Caco-2 (cell line): ENCODE measurements around the gene KRT2. TPM values are rescaled to one million over a fixed set of nuclear protein-coding genes. Genes with fewer than 3 reads are reported as not detected.

Experiments
- BruUV-seq: library from RNA; stranded (reverse); fragments of 400-500 nt; replicated peaks from 2 replicates; lab custom pipeline; 2021; lab: Mats Ljungman, UMichigan
- CTCF ChIA-PET: fragments of 300-600 bp; sonication (Branson Sonifier 250); formaldehyde crosslinking; loops from one replicate; lab custom pipeline; 2022; ENCODE audit warnings: antibody characterized with exemption; lab: Charles Lee
- POLR2A ChIA-PET: fragments of 300-600 bp; sonication (Branson Sonifier 250); formaldehyde crosslinking; loops from one replicate; lab custom pipeline; 2022; ENCODE audit warnings: antibody characterized with exemption; lab: Charles Lee
- DNase-seq, 2 experiments: peaks; one replicate each; pipeline versions ENCODE4 v3.0.0 to v3.0.0-alpha.2; 2020 to 2022
- H3K27me3 ChIP-seq: replicated peaks from 2 replicates; pipeline ENCODE4 v1.6.0; 2011; ENCODE audit warnings: low read length; ENCODE audit not compliant: control insufficient read depth, insufficient read depth
- H3K36me3 ChIP-seq: 2 replicates; pipeline ENCODE4 v1.5.1; 2011; ENCODE audit warnings: low read length; ENCODE audit not compliant: control insufficient read depth, insufficient read depth
- H3K4me1 ChIP-seq: fragments of 250-450 bp; sonication (Bioruptor Pico); 2 replicates; pipeline ENCODE4 v1.5.1; 2020; ENCODE audit warnings: mild to moderate bottlenecking
- H3K4me3 ChIP-seq: 2 replicates; pipeline ENCODE4 v1.5.1; 2011; ENCODE audit warnings: low read depth, mild to moderate bottlenecking, control low read depth, low read length
- H3K9me3 ChIP-seq: fragments of 250-450 bp; sonication (Bioruptor Pico); 2 replicates; pipeline ENCODE4 v1.5.1; 2020; ENCODE audit warnings: mild to moderate bottlenecking, moderate library complexity
- H3K27ac Mint-ChIP-seq: one replicate; pipeline ENCODE4 v1.8.0; 2022; ENCODE audit warnings: mixed read lengths; ENCODE audit not compliant: unreplicated experiment
- H3K27me3 Mint-ChIP-seq: one replicate; pipeline ENCODE4 v1.8.0; 2022; ENCODE audit warnings: mixed read lengths; ENCODE audit not compliant: insufficient read depth, unreplicated experiment
- H3K36me3 Mint-ChIP-seq: one replicate; pipeline ENCODE4 v1.8.0; 2022; ENCODE audit warnings: mild to moderate bottlenecking, mixed read lengths; ENCODE audit not compliant: insufficient read depth, unreplicated experiment
- H3K4me1 Mint-ChIP-seq: one replicate; pipeline ENCODE4 v1.8.0; 2022; ENCODE audit warnings: low read depth, mixed read lengths; ENCODE audit not compliant: unreplicated experiment
- H3K4me3 Mint-ChIP-seq: one replicate; pipeline ENCODE4 v1.8.0; 2022; ENCODE audit warnings: mild to moderate bottlenecking, moderate library complexity, mixed read lengths; ENCODE audit not compliant: unreplicated experiment
- H3K9me3 Mint-ChIP-seq: one replicate; pipeline ENCODE4 v1.8.0; 2022; ENCODE audit warnings: mixed read lengths; ENCODE audit not compliant: unreplicated experiment
- CTCF ChIP-seq, 2 experiments: fragments of 200-600 bp in 1 of 2; IDR thresholded peaks; 1 replicate in 1 of 2; 2 replicates in 1 of 2; pipeline versions ENCODE4 v1.5.1 to v1.8.0; 2011 to 2022; ENCODE audit warnings: antibody characterized with exemption in 1 of 2, control low read depth in 1 of 2, inconsistent platforms in 1 of 2, low read depth in 1 of 2, low read length in 1 of 2, mild to moderate bottlenecking in 1 of 2, moderate library complexity in 1 of 2; ENCODE audit not compliant: insufficient read depth in 1 of 2, severe bottlenecking in 1 of 2, unreplicated experiment in 1 of 2
- intact Hi-C: fragments of 100-400 bp; cut with micrococcal nuclease; formaldehyde crosslinking; loops from one replicate; pipeline ENCODE4 v1.10.0; 2022; ENCODE audit not compliant: unreplicated experiment
- total RNA-seq: library from RNA; stranded (reverse); gene quantifications from 2 replicates; pipeline ENCODE4 v1.2.3, GENCODE V29; 2022

KRT2 gene
- total RNA-seq, 1 experiment from 2014 or later, result not detected

- Mint-ChIP-seq H3K9me3 (no peaks in the 10 kb centered on the region), H3K36me3 (no peaks in the 10 kb centered on the region), H3K27me3 (peaks cover 19% of the 10 kb centered on the region), H3K4me3 (peak overlapping the region; percentile 65), H3K4me1 (no peaks in the 10 kb centered on the region), H3K27ac (no peak overlapping the region)
- peak in 1 of 2 experiments; percentile 28 for DNase-seq
- CTCF ChIA-PET, result interaction anchor here (0.9 to 1.0 kb wide), 2 partner anchors 174 to 189 kb away, joined by 3 to 6 read pairs; no protein-coding TSS in a partner anchor
- peak overlapping the region; percentile 36 for H3K4me3 ChIP-seq
- no TSS peak for BruUV-seq
- intact Hi-C loops, result no loop called here
- TF ChIP-seq CTCF (IDR thresholded peaks at IDR 0.05; ENCODE audit: insufficient read depth in 1 of 2, low read depth in 1 of 2, low read length in 1 of 2, severe bottlenecking in 1 of 2, unreplicated experiment in 1 of 2), result no peak
- H3K36me3 ChIP-seq, result no peaks in the 10 kb centered on the region
- POLR2A ChIA-PET, result no interaction called here
- no peaks in the 10 kb centered on the region for H3K4me1 ChIP-seq
- no peaks in the 10 kb centered on the region for H3K9me3 ChIP-seq
- no peaks in the 10 kb centered on the region; the same call in 1 of the 2 replicates for H3K27me3 ChIP-seq
These were observed 39.2 kb upstream of the KRT2 start for GRCh38 chr12:52691076-52691840.

- DNase-seq, result no peak
- ChIA-PET CTCF (interaction anchor here (0.9 to 1.0 kb wide), 2 partner anchors 175 to 189 kb away, joined by 3 to 6 read pairs; no protein-coding TSS in a partner anchor), POLR2A (interaction anchor here (0.6 kb wide), 1 partner anchor 210 kb away, joined by 3 read pairs; no protein-coding TSS in a partner anchor)
- BruUV-seq, result no TSS peak
- TF ChIP-seq CTCF (IDR thresholded peaks at IDR 0.05; ENCODE audit: insufficient read depth in 1 of 2, low read depth in 1 of 2, low read length in 1 of 2, severe bottlenecking in 1 of 2, unreplicated experiment in 1 of 2), result no peak
- no peaks in the 10 kb centered on the region for H3K4me1 ChIP-seq
- Mint-ChIP-seq H3K36me3 (no peaks in the 10 kb centered on the region), H3K9me3 (no peaks in the 10 kb centered on the region), H3K27ac (no peak overlapping the region), H3K4me3 (peak overlapping the region; percentile 65), H3K4me1 (no peaks in the 10 kb centered on the region), H3K27me3 (peaks cover 17% of the 10 kb centered on the region)
- no peaks in the 10 kb centered on the region for H3K36me3 ChIP-seq
- no peaks in the 10 kb centered on the region; the same call in 1 of the 2 replicates for H3K27me3 ChIP-seq
- intact Hi-C loops, result no loop called here
- H3K4me3 ChIP-seq, result peak overlapping the region; percentile 36
- no peaks in the 10 kb centered on the region for H3K9me3 ChIP-seq
These were observed 38.5 kb upstream of the KRT2 start for GRCh38 chr12:52690351-52691075.

GRCh38 chr12:52689936-52690335, 37.9 kb upstream of the KRT2 start:
- no peaks in the 10 kb centered on the region for H3K9me3 Mint-ChIP-seq
- POLR2A ChIA-PET, result interaction anchor here (0.5 kb wide), 1 partner anchor 305 kb away, joined by 4 read pairs; no protein-coding TSS in a partner anchor

More at GRCh38 chr12:52689936-52690335, 37.9 kb upstream of the KRT2 start:
- BruUV-seq, result no TSS peak
- Mint-ChIP-seq H3K36me3 (no peaks in the 10 kb centered on the region), H3K4me3 (no peak overlapping the region), H3K27me3 (peaks cover 17% of the 10 kb centered on the region), H3K27ac (no peak overlapping the region), H3K4me1 (no peaks in the 10 kb centered on the region)
- no peak overlapping the region for H3K4me3 ChIP-seq
- no peak for TF ChIP-seq CTCF (IDR thresholded peaks at IDR 0.05; ENCODE audit: insufficient read depth in 1 of 2, low read depth in 1 of 2, low read length in 1 of 2, severe bottlenecking in 1 of 2, unreplicated experiment in 1 of 2)
- intact Hi-C loops, result no loop called here
- H3K9me3 ChIP-seq, result no peaks in the 10 kb centered on the region
- no peak for DNase-seq
- H3K27me3 ChIP-seq, result no peaks in the 10 kb centered on the region; the same call in 1 of the 2 replicates
- no peaks in the 10 kb centered on the region for H3K36me3 ChIP-seq
- CTCF ChIA-PET, result no interaction called here
- no peaks in the 10 kb centered on the region for H3K4me1 ChIP-seq
